HCT116 (cell line): ENCODE results near the gene ARFGAP1. TPM values are rescaled to one million over a fixed set of nuclear protein-coding genes. Genes with fewer than 3 reads are reported as not detected.

ENCODE experiments used
- ATAC-seq: fragments of 200-7000 bp; cut with Tn5 transposase; 2 replicates; pipeline ENCODE4 v1.9.1; 2020; ENCODE audit warnings: mild to moderate bottlenecking, moderate library complexity
- BruUV-seq: library from RNA; stranded (reverse); fragments of 400-500 nt; replicated peaks from 2 replicates; lab custom pipeline; 2021; lab: Mats Ljungman, UMichigan
- CTCF ChIA-PET: fragments of 300-600 bp; sonication (Branson Sonifier 250); formaldehyde crosslinking; loops from one replicate; lab custom pipeline; 2021; ENCODE audit warnings: antibody characterized with exemption; lab: Charles Lee
- POLR2A ChIA-PET: fragments of 300-600, 350-600 bp; sonication (Branson Sonifier 250); formaldehyde crosslinking; loops from one replicate; lab custom pipeline; 2021; ENCODE audit warnings: antibody characterized with exemption; lab: Charles Lee
- RAD21 ChIA-PET, 2 experiments: fragments of 300-600 bp; sonication (Branson Sonifier 250); formaldehyde crosslinking; loops; one replicate each; lab custom pipeline; 2023; ENCODE audit warnings: low total read pairs in 2 of 2; ENCODE audit not compliant: uncharacterized antibody in 2 of 2, unreplicated experiment in 2 of 2, low non-redundant PET in 1 of 2; lab: Charles Lee
- DNase-seq: peaks from one replicate; pipeline ENCODE4 v3.0.0-alpha.2; 2010; ENCODE audit warnings: low read depth, low spot score
- H2AFZ ChIP-seq: fragments of 200-600 bp; shearing (Covaris generic), sonication (generic); 2 replicates; pipeline ENCODE4 v1.6.1; 2017; ENCODE audit warnings: low read depth, mixed run types, mixed read lengths, antibody characterized with exemption, low read length; ENCODE audit not compliant: poor library complexity, severe bottlenecking
- H3K27ac ChIP-seq: 2 replicates; pipeline ENCODE4 v1.5.1; 2012; ENCODE audit warnings: low read depth, low read length
- H3K27me3 ChIP-seq: fragments of 200-600 bp; sonication (generic); 2 replicates; pipeline ENCODE4 v1.6.1; 2016; ENCODE audit warnings: mixed run types, low read length, mixed read lengths; ENCODE audit not compliant: insufficient read depth
- H3K36me3 ChIP-seq, 2 experiments: fragments of 200-500 bp in 1 of 2; fragments of 200-600 bp in 1 of 2; sonication (Bioruptor generic) in 1 of 2; sonication (generic) in 1 of 2; 2 replicates each; pipeline versions ENCODE4 v1.5.1 to v1.6.1; 2014 to 2016; ENCODE audit warnings: low read length in 2 of 2, inconsistent platforms in 1 of 2, mixed read lengths in 1 of 2, mixed run types in 1 of 2; ENCODE audit not compliant: insufficient read depth in 2 of 2, control insufficient read depth in 1 of 2
- H3K4me1 ChIP-seq, 2 experiments: fragments of 200-600 bp in 1 of 2; sonication (generic) in 1 of 2; 2 replicates each; pipeline versions ENCODE4 v1.5.1 to v1.6.1; 2012 to 2017; ENCODE audit warnings: low read length in 2 of 2, inconsistent platforms in 1 of 2, mild to moderate bottlenecking in 1 of 2, mixed read lengths in 1 of 2, mixed run types in 1 of 2, moderate library complexity in 1 of 2; ENCODE audit not compliant: insufficient read depth in 2 of 2, control insufficient read depth in 1 of 2
- H3K4me2 ChIP-seq: fragments of 200-600 bp; sonication (generic); 2 replicates; pipeline ENCODE4 v1.6.1; 2017; ENCODE audit warnings: mixed run types, low read length, mixed read lengths
- H3K4me3 ChIP-seq, 2 experiments: fragments of 200-600 bp in 1 of 2; sonication (generic) in 1 of 2; replicated peaks in 1 of 2; 2 replicates each; pipeline ENCODE4 v1.5.1; 2011 to 2016; ENCODE audit warnings: low read length in 2 of 2, control low read depth in 1 of 2, low read depth in 1 of 2, mild to moderate bottlenecking in 1 of 2, mixed read lengths in 1 of 2, mixed run types in 1 of 2
- H3K79me2 ChIP-seq: fragments of 200-600 bp; sonication (generic); 2 replicates; pipeline ENCODE4 v1.6.1; 2017; ENCODE audit warnings: mild to moderate bottlenecking, mixed run types, low read length, moderate library complexity, mixed read lengths; ENCODE audit not compliant: insufficient read depth
- H3K9ac ChIP-seq: fragments of 200-600 bp; sonication (generic); 2 replicates; pipeline ENCODE4 v1.6.1; 2016; ENCODE audit warnings: low read length, mixed read lengths
- H3K9me2 ChIP-seq: fragments of 200-600 bp; sonication (generic), shearing (Covaris generic); 2 replicates; pipeline ENCODE4 v1.6.1; 2017; ENCODE audit warnings: mixed run types, mild to moderate bottlenecking, moderate library complexity; ENCODE audit not compliant: insufficient read depth
- H3K9me3 ChIP-seq, 2 experiments: fragments of 200-500 bp in 1 of 2; fragments of 200-600 bp in 1 of 2; sonication (Bioruptor generic) in 1 of 2; sonication (generic) in 1 of 2; 2 replicates each; pipeline ENCODE4 v1.6.1; 2014 to 2017; ENCODE audit warnings: low read length in 2 of 2, mixed read lengths in 2 of 2, inconsistent platforms in 1 of 2, low read depth in 1 of 2, mild to moderate bottlenecking in 1 of 2, mixed run types in 1 of 2, moderate library complexity in 1 of 2; ENCODE audit not compliant: control insufficient read depth in 1 of 2, insufficient read depth in 1 of 2
- H4K20me1 ChIP-seq: fragments of 200-600 bp; sonication (generic), shearing (Covaris generic); 2 replicates; pipeline ENCODE4 v1.6.1; 2017; ENCODE audit warnings: mixed run types, mild to moderate bottlenecking, moderate library complexity; ENCODE audit not compliant: insufficient read depth
- CBX3 ChIP-seq: IDR thresholded peaks from 2 replicates; pipeline ENCODE4 v1.6.1; 2012; ENCODE audit warnings: low read depth
- EZH2phosphoT487 ChIP-seq: fragments of 200-600 bp; IDR thresholded peaks from 2 replicates; pipeline ENCODE4 v1.6.1; 2018; ENCODE audit warnings: antibody characterized with exemption, borderline replicate concordance
- JUND ChIP-seq: IDR thresholded peaks from 2 replicates; pipeline ENCODE4 v1.6.1; 2012
- POLR2AphosphoS5 ChIP-seq: IDR thresholded peaks from 2 replicates; pipeline ENCODE4 v1.6.1; 2011; ENCODE audit warnings: mild to moderate bottlenecking, low read depth, low read length, moderate library complexity
- SIN3A ChIP-seq: IDR thresholded peaks from 2 replicates; pipeline ENCODE4 v1.6.1; 2012; ENCODE audit warnings: low read depth
- SRF ChIP-seq: IDR thresholded peaks from 2 replicates; pipeline ENCODE4 v1.6.1; 2012; ENCODE audit warnings: low read depth
- ZNF274 ChIP-seq: fragments of 200-500 bp; sonication (Bioruptor generic); IDR thresholded peaks from 2 replicates; pipeline ENCODE4 v1.6.1; 2014; ENCODE audit warnings: mild to moderate bottlenecking, low read depth, low read length, inconsistent platforms
- intact Hi-C: fragments of 100-400 bp; cut with micrococcal nuclease; formaldehyde crosslinking; loops from 2 replicates; pipeline ENCODE4 v1.10.0; 2022
- total RNA-seq: library from RNA; stranded (reverse); gene quantifications from one replicate; pipeline ENCODE4 v1.2.1, GENCODE V29; 2021; ENCODE audit not compliant: unreplicated experiment
- TF ChIP-seq, protein P1 (sequence below): IDR thresholded peaks from 2 replicates; pipeline ENCODE4 v1.6.1; 2012
- TF ChIP-seq, protein P2 (sequence below): IDR thresholded peaks from 2 replicates; pipeline ENCODE4 v1.6.1; 2012
- TF ChIP-seq, protein P3 (sequence below): IDR thresholded peaks from 2 replicates; pipeline ENCODE4 v1.6.1; 2011; ENCODE audit warnings: mild to moderate bottlenecking, low read length, moderate library complexity; ENCODE audit not compliant: insufficient replicate concordance; ENCODE audit errors: extremely low read depth

ARFGAP1 gene
- total RNA-seq, 1 experiment from 2014 or later = 94.4 TPM

DNA sequence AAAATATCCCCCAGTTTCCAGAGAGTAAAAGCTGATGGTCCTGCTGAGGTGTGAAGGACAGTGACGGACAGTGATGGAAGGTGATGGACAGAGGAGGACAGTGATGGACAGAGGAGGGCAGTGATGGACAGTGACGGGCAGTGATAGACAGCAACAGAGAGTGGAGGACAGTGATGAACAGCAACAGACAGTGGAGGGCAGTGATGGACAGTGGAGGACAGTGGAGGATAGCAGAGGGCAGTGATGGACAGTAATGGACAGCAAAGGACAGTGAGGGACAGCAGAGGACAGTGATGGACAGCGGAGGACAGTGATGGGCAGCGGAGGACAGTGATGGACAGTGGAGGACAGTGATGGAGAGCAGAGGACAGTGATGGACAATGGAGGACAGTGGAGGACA, 15.7 kb upstream of the ARFGAP1 start:
- BruUV-seq = no TSS peak
- no peak for TF ChIP-seq ZNF274
- no peak for TF ChIP-seq JUND
- Histone ChIP-seq H3K27ac (no peak overlapping the region), H3K4me1 (no peaks in the 10 kb centered on the region), H3K9ac (no peak overlapping the region), H3K4me3 (no peak overlapping the region), H4K20me1 (no peaks in the 10 kb centered on the region), H3K9me3 (no peaks in the 10 kb centered on the region), H3K79me2 (no peaks in the 10 kb centered on the region), H3K4me2 (no peak overlapping the region), H3K27me3 (no peaks in the 10 kb centered on the region), H2AFZ (no peak overlapping the region), H3K9me2 (no peaks in the 10 kb centered on the region), H3K36me3 (no peaks in the 10 kb centered on the region)
- intact Hi-C loops = no loop called here
- POLR2A ChIA-PET = no interaction called here
- DNase-seq (no peak), ATAC-seq (no peak)
- RAD21 ChIA-PET = no interaction called here
- CTCF ChIA-PET = no interaction called here

DNA sequence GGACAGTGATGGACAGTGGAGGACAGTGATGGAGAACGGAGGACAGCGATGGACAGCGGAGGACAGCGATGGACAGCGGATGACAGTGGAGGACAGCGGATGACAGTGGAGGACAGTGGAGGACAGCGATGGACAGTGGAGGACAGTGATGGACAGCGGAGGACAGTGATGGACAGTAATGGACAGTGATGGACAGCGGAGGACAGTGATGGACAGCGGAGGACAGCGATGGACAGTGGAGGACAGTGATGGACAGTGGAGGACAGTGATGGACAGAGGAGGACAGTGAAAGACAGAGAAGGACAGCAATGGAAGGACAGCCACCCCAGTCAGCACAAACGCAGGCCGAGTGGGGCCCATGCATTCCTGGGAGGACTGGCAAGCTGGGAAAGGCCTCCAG, 15.0 kb upstream of the ARFGAP1 start:
- Histone ChIP-seq H3K36me3 (no peaks in the 10 kb centered on the region), H3K27ac (no peak overlapping the region), H3K4me3 (no peak overlapping the region), H4K20me1 (no peaks in the 10 kb centered on the region), H2AFZ (no peak overlapping the region), H3K9me3 (no peaks in the 10 kb centered on the region), H3K9me2 (no peaks in the 10 kb centered on the region), H3K4me2 (no peak overlapping the region), H3K9ac (no peak overlapping the region), H3K79me2 (no peaks in the 10 kb centered on the region), H3K27me3 (no peaks in the 10 kb centered on the region), H3K4me1 (no peaks in the 10 kb centered on the region)
- ChIA-PET RAD21 (no interaction called here), CTCF (no interaction called here), POLR2A (no interaction called here)
- no TSS peak for BruUV-seq
- intact Hi-C loops = no loop called here
- TF ChIP-seq, protein P1, sequence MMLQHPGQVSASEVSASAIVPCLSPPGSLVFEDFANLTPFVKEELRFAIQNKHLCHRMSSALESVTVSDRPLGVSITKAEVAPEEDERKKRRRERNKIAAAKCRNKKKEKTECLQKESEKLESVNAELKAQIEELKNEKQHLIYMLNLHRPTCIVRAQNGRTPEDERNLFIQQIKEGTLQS = no peak
- TF ChIP-seq, protein P2, sequence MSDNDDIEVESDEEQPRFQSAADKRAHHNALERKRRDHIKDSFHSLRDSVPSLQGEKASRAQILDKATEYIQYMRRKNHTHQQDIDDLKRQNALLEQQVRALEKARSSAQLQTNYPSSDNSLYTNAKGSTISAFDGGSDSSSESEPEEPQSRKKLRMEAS = no peak
- TF ChIP-seq EZH2phosphoT487 (no peak), SIN3A (no peak), POLR2AphosphoS5 (no peak), SRF (no peak), CBX3 (no peak)
- TF ChIP-seq, protein P3, sequence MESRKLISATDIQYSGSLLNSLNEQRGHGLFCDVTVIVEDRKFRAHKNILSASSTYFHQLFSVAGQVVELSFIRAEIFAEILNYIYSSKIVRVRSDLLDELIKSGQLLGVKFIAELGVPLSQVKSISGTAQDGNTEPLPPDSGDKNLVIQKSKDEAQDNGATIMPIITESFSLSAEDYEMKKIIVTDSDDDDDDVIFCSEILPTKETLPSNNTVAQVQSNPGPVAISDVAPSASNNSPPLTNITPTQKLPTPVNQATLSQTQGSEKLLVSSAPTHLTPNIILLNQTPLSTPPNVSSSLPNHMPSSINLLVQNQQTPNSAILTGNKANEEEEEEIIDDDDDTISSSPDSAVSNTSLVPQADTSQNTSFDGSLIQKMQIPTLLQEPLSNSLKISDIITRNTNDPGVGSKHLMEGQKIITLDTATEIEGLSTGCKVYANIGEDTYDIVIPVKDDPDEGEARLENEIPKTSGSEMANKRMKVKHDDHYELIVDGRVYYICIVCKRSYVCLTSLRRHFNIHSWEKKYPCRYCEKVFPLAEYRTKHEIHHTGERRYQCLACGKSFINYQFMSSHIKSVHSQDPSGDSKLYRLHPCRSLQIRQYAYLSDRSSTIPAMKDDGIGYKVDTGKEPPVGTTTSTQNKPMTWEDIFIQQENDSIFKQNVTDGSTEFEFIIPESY = no peak
- DNase-seq (no peak), ATAC-seq (no peak)
